Vagina (tissue), 2 donors: Measurements from ENCODE around the gene CLPTM1.
A peak's percentile ranks its signal among the peaks of the same experiment; 100 is the strongest.

ENCODE experiments used
- CTCF ChIP-seq, 3 experiments: fragments of 450-650 bp in 2 of 3; fragments of 200-600 bp in 1 of 3; sonication (generic) in 1 of 3; IDR thresholded peaks; one replicate each; pipeline ENCODE4 v1.5.1; 2017 to 2019; ENCODE audit warnings: antibody characterized with exemption in 3 of 3, mild to moderate bottlenecking in 2 of 3, moderate library complexity in 2 of 3
- POLR2A ChIP-seq, 2 donors: fragments of 450-650 bp; IDR thresholded peaks; one replicate each; pipeline ENCODE4 v1.6.1; 2017; ENCODE audit warnings: antibody characterized with exemption in 2 of 2, mild to moderate bottlenecking in 2 of 2, moderate library complexity in 2 of 2
- POLR2AphosphoS5 ChIP-seq, 2 donors: sonication (generic); formaldehyde crosslinking; IDR thresholded peaks; one replicate each; pipeline ENCODE4 v1.9.0; 2017; ENCODE audit warnings: antibody characterized with exemption in 2 of 2, mild to moderate bottlenecking in 2 of 2, low read depth in 1 of 2; ENCODE audit not compliant: insufficient read depth in 1 of 2

- TF ChIP-seq CTCF (IDR thresholded peaks at IDR 0.05): peak; percentile 77 to 90 (median 81)
- no peak for TF ChIP-seq POLR2A (IDR thresholded peaks at IDR 0.05)
- TF ChIP-seq POLR2AphosphoS5 (IDR thresholded peaks at IDR 0.05; ENCODE audit: insufficient read depth in 1 of 2, low read depth in 1 of 2): peak in 1 of 2 donors; percentile 9
Measured at GRCh38 chr19:44951179-44952159, 3.7 kb upstream of the CLPTM1 start.
